SH-SY5Y (cell line): ENCODE results near the gene SLC12A2.

ENCODE experiments used
- GATA2 ChIP-seq: IDR thresholded peaks from 2 replicates; pipeline ENCODE4 v1.6.1; 2011; ENCODE audit warnings: mild to moderate bottlenecking, low read depth, low read length
- GATA3 ChIP-seq: IDR thresholded peaks from 2 replicates; pipeline ENCODE4 v1.6.1; 2011; ENCODE audit warnings: low read depth, mild to moderate bottlenecking, low read length, moderate library complexity

Gene SLC12A2

GRCh38 chr5:128212191-128212806 is 128.7 kb downstream of the SLC12A2 start:
- TF ChIP-seq GATA3, result no peak
- TF ChIP-seq GATA2, result no peak

GRCh38 chr5:128213340-128213739 is 129.8 kb downstream of the SLC12A2 start:
- no peak for TF ChIP-seq GATA3
- TF ChIP-seq GATA2, result no peak

- TF ChIP-seq GATA2, result no peak
- no peak for TF ChIP-seq GATA3
Observed at GRCh38 chr5:128213833-128214232, 130.3 kb downstream of the SLC12A2 start.

- no peak for TF ChIP-seq GATA2
- no peak for TF ChIP-seq GATA3
Observed at GRCh38 chr5:128216285-128216684, 132.7 kb downstream of the SLC12A2 start.

- TF ChIP-seq GATA3, result no peak
- no peak for TF ChIP-seq GATA2
Observed at GRCh38 chr5:128216860-128217531, 133.4 kb downstream of the SLC12A2 start.

GRCh38 chr5:128220841-128221240 is 137.3 kb downstream of the SLC12A2 start:
- TF ChIP-seq GATA3 (no peak), GATA2 (no peak)

- no peak for TF ChIP-seq GATA3
- no peak for TF ChIP-seq GATA2
Observed at GRCh38 chr5:128224336-128224735, 140.8 kb downstream of the SLC12A2 start.

- no peak for TF ChIP-seq GATA2
- no peak for TF ChIP-seq GATA3
Observed at GRCh38 chr5:128225245-128226030, 141.9 kb downstream of the SLC12A2 start.

- TF ChIP-seq GATA2, result no peak
- TF ChIP-seq GATA3, result no peak
Observed at GRCh38 chr5:128228008-128228407, 144.4 kb downstream of the SLC12A2 start.

GRCh38 chr5:128228521-128228920 is 145.0 kb downstream of the SLC12A2 start:
- TF ChIP-seq GATA2, result no peak
- TF ChIP-seq GATA3, result no peak

GRCh38 chr5:128234928-128235641 is 151.5 kb downstream of the SLC12A2 start:
- TF ChIP-seq GATA3, result no peak
- TF ChIP-seq GATA2, result no peak

GRCh38 chr5:128236334-128236733 is 152.8 kb downstream of the SLC12A2 start:
- TF ChIP-seq GATA3, result no peak

GRCh38 chr5:128237000-128237399 is 153.4 kb downstream of the SLC12A2 start:
- TF ChIP-seq GATA2 (no peak), GATA3 (no peak)

- TF ChIP-seq GATA3 (no peak), GATA2 (no peak)
Observed at GRCh38 chr5:128237546-128237945, 154.0 kb downstream of the SLC12A2 start.
